DND-41 (cell line): Measurements from ENCODE around the gene MEF2D.

Source experiments
- ATAC-seq: fragments of 200-7000 bp; cut with Tn5 transposase; 3 replicates; pipeline ENCODE4 v1.9.1; 2021; ENCODE audit warnings: low read depth; ENCODE audit not compliant: insufficient read depth
- DNase-seq: peaks from one replicate; pipeline ENCODE4 v3.0.0-alpha.2; 2020
- H2AFZ ChIP-seq: 2 replicates; pipeline ENCODE4 v1.6.0; 2012; ENCODE audit warnings: low read depth, low read length
- H3K27ac ChIP-seq: 2 replicates; pipeline ENCODE4 v1.5.1; 2012; ENCODE audit warnings: low read length, inconsistent platforms
- H3K27me3 ChIP-seq: fragments of 200-600 bp; sonication (generic); 2 replicates; pipeline ENCODE4 v1.6.0; 2012; ENCODE audit warnings: low read length, mild to moderate bottlenecking, inconsistent platforms; ENCODE audit not compliant: insufficient read depth, poor library complexity
- H3K36me3 ChIP-seq: 2 replicates; pipeline ENCODE4 v1.5.1; 2012; ENCODE audit warnings: low read length, inconsistent platforms; ENCODE audit not compliant: insufficient read depth
- H3K4me1 ChIP-seq: 2 replicates; pipeline ENCODE4 v1.5.1; 2012; ENCODE audit warnings: mild to moderate bottlenecking, low read length; ENCODE audit not compliant: insufficient read depth
- H3K4me2 ChIP-seq: 2 replicates; pipeline ENCODE4 v1.6.0; 2012; ENCODE audit warnings: mild to moderate bottlenecking, moderate library complexity, low read length, inconsistent platforms; ENCODE audit not compliant: insufficient read depth
- H3K4me3 ChIP-seq, 2 experiments: fragments of 200-600 bp in 1 of 2; shearing (Covaris generic) in 1 of 2; 2 replicates each; pipeline ENCODE4 v1.5.1; 2012 to 2016; ENCODE audit warnings: inconsistent platforms in 2 of 2, low read length in 2 of 2, mild to moderate bottlenecking in 2 of 2, low read depth in 1 of 2, moderate library complexity in 1 of 2
- H3K79me2 ChIP-seq: 2 replicates; pipeline ENCODE4 v1.6.0; 2012; ENCODE audit warnings: low read length, inconsistent platforms; ENCODE audit not compliant: insufficient read depth
- H3K9ac ChIP-seq: 2 replicates; pipeline ENCODE4 v1.6.0; 2012; ENCODE audit warnings: low read depth, mild to moderate bottlenecking, inconsistent platforms, low read length, moderate library complexity
- H3K9me3 ChIP-seq: 2 replicates; pipeline ENCODE4 v1.5.1; 2012; ENCODE audit warnings: low read length, moderate library complexity, mild to moderate bottlenecking, inconsistent platforms; ENCODE audit not compliant: insufficient read depth, severe bottlenecking
- H4K20me1 ChIP-seq: 2 replicates; pipeline ENCODE4 v1.6.0; 2012; ENCODE audit warnings: low read length; ENCODE audit not compliant: insufficient read depth
- EZH2 ChIP-seq: IDR thresholded peaks from 3 replicates; pipeline ENCODE4 v1.6.1; 2012; ENCODE audit warnings: borderline replicate concordance, low read depth, mild to moderate bottlenecking, moderate library complexity, low read length, inconsistent platforms; ENCODE audit not compliant: severe bottlenecking
- TF ChIP-seq, protein P1 (sequence below): IDR thresholded peaks from 2 replicates; pipeline ENCODE4 v1.5.1; 2012; ENCODE audit warnings: borderline replicate concordance, low read length, moderate library complexity, mild to moderate bottlenecking; ENCODE audit not compliant: poor library complexity, severe bottlenecking; ENCODE audit errors: extremely low read depth

Gene MEF2D

DNA sequence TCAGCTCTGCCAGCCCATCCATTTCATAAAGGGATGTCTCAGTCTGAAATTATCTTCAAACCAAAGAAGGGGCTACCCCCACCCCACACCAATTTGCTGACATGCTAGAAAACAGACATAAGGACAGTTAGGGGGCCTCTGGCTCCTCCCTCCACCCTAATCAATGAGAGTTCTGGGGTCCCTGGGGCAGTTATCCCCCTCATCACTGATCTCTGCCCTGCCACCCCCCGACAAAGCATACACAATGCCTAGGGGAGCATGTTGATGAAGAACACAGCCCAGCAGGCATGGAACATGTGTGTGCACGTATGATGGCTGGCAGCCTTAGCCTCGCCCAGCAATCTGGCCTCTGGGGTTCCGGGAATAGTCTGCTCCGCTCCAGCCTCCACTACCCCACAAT is 72.6 kb downstream of the MEF2D start:
- no peak for TF ChIP-seq EZH2
- TF ChIP-seq, protein P1, sequence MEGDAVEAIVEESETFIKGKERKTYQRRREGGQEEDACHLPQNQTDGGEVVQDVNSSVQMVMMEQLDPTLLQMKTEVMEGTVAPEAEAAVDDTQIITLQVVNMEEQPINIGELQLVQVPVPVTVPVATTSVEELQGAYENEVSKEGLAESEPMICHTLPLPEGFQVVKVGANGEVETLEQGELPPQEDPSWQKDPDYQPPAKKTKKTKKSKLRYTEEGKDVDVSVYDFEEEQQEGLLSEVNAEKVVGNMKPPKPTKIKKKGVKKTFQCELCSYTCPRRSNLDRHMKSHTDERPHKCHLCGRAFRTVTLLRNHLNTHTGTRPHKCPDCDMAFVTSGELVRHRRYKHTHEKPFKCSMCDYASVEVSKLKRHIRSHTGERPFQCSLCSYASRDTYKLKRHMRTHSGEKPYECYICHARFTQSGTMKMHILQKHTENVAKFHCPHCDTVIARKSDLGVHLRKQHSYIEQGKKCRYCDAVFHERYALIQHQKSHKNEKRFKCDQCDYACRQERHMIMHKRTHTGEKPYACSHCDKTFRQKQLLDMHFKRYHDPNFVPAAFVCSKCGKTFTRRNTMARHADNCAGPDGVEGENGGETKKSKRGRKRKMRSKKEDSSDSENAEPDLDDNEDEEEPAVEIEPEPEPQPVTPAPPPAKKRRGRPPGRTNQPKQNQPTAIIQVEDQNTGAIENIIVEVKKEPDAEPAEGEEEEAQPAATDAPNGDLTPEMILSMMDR = no peak
- H3K4me3 ChIP-seq = no peak overlapping the region
- no peak overlapping the region for H3K4me2 ChIP-seq
- no peaks in the 10 kb centered on the region for H3K36me3 ChIP-seq
- no peak overlapping the region for H3K27ac ChIP-seq
- ATAC-seq (no peak), DNase-seq (no peak)
- H4K20me1 ChIP-seq = no peaks in the 10 kb centered on the region
- H3K4me1 ChIP-seq = no peaks in the 10 kb centered on the region
- peaks cover 54% of the 10 kb centered on the region for H3K27me3 ChIP-seq
- no peak overlapping the region for H2AFZ ChIP-seq
- H3K79me2 ChIP-seq = no peaks in the 10 kb centered on the region
- no peak overlapping the region for H3K9ac ChIP-seq
- H3K9me3 ChIP-seq = no peaks in the 10 kb centered on the region

DNA sequence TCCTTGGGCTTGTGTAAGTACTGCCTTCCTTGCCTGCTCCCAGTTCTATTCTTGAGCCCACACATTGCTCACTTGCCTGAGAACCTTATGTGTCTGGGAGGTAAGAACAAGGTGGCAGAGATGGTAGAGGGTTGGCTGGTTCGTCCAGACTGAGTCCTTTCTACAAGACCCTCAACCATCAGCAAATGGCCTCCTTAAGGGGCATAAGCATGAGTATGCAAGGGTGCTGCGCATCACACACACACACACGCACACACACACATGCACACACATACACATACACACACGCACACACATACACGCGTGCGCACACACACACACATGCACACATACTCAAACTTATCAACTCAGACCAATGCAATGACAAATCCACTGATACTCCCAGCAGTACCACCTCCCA is 74.6 kb downstream of the MEF2D start:
- Histone ChIP-seq H2AFZ (no peak overlapping the region), H3K27me3 (peaks cover 55% of the 10 kb centered on the region), H3K4me2 (no peak overlapping the region), H3K9me3 (no peaks in the 10 kb centered on the region), H3K27ac (no peak overlapping the region), H3K4me1 (no peaks in the 10 kb centered on the region), H4K20me1 (no peaks in the 10 kb centered on the region), H3K79me2 (no peaks in the 10 kb centered on the region), H3K36me3 (no peaks in the 10 kb centered on the region), H3K9ac (no peak overlapping the region), H3K4me3 (no peak overlapping the region)
- DNase-seq (no peak), ATAC-seq (no peak)
- TF ChIP-seq, protein P1 = no peak
- TF ChIP-seq EZH2 = no peak

DNA sequence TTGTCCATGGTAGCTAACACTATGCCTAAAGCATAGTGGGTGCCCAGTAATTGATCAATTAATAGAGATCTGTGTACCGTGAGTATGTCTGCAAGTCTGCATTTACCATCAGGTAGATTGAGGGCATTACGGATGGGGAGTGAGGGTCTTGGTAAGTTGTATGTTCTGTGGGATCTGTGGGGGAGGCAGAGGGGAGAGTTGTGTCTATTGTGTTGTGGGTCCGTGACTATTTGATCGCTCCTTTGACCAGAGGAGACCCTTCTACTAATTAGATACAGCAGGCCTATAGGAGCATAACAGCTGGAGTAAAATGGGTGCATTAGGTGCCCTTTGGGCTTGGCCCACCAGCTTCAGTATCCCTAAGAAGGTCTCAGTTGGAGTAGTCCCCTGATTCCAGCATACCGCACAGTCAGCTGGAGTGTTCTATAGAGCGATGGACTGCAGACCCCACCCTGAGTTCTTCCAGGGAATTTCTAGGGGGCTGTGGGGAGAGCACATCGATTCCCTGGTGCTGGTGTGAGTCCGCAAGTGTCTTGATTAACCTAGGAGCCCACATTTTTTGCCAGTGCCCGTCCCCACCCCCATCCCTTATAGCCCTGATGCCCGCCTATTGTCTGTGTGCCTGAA is 75.7 kb downstream of the MEF2D start:
- Histone ChIP-seq H3K9me3 (no peaks in the 10 kb centered on the region), H3K36me3 (no peaks in the 10 kb centered on the region), H3K4me2 (no peak overlapping the region), H3K27me3 (peaks cover 49% of the 10 kb centered on the region), H3K4me3 (no peak overlapping the region), H3K4me1 (no peaks in the 10 kb centered on the region), H3K27ac (no peak overlapping the region), H3K79me2 (no peaks in the 10 kb centered on the region), H2AFZ (no peak overlapping the region), H3K9ac (no peak overlapping the region), H4K20me1 (no peaks in the 10 kb centered on the region)
- no peak for ATAC-seq
- no peak for DNase-seq
- no peak for TF ChIP-seq EZH2
- TF ChIP-seq, protein P1 = no peak
